ENCODE data around the gene ELOF1. TPM values are rescaled to one million over a fixed set of nuclear protein-coding genes. Genes with fewer than 3 reads are reported as not detected.

Gene ELOF1
- total RNA-seq, 1 donor from 2014 or later: 19.2 TPM

DNA sequence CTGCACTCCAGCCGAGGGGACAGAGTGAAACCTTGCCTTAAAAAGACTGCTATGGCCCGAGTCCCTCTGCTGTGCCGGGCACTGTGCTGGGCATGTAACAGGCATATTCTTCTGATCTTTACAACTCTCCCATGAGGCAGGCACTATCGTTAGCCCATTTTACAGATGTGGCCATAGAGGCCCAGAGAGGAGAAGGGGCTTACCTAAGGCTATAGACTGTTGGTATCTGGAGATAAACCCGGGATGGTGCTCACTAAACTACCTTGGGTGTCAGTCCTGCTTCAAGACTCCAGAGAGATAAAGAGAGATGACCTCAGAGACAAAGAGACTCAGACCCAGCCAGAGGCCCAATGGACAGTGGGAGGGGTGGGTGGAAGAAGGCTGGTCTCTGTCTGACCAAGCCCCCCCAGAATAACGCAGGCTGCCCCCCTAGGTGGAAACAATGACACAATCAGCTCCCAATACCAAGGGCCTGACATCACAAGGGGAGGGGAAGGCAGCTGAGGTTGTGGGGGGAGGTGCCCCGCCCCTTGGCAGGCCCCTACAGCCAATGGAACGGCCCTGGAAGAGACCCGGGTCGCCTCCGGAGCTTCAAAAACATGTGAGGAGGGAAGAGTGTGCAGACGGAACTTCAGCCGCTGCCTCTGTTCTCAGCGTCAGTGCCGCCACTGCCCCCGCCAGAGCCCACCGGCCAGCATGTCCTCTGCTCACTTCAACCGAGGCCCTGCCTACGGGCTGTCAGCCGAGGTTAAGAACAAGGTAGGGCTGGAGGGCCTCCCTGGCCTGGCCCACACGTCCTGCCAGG, 20.6 kb downstream of the ELOF1 start, which contains the start of gene CNN1:
Gene CNN1 (plus strand): TSS at position 620 of the 805 bp plus-strand sequence. CDS start 77 bp downstream, at position 697.
- DNase-seq (ENCODE audit: low spot score in 2 of 2) (no peak), FAIRE-seq (no peak)

DNA sequence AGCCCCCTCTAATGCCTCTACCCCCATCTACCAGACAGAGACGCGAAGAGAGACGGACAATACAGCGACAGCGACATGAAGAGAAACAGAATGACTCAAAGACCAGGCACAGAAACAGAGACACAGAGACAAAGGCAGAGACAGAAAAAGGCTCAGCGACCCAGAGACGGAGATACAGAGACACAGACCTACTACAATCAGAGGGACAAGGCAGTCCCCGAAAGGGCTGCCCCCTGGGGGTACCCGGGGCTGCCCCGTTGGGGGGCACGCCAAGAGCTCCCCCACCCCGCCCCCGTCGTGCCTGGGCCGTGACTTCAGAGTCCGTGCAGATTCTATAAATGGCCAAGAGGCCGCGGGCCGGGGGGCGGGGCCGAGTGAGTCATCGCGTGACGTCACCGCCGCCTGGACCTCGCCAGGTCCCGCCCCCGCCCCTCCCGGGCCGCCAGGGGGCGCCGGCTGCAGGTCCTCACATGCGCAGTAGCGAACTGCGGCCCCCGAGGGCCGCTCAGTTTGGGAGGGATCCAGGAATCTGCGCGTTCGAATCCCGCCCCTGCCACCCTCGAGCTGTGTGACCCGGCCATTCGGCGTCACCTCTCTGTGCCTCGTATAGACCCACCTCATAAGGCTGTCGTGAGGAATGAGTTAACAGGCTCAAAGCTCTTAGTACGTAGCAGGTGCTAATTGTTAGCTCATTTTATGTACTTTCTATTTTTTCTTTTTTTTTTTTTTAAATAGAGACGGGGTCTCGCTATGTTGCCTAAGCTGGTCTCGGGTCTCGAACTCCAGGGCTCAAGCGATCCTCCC, 23.0 kb downstream of the ELOF1 start:
- DNase-seq (ENCODE audit: low spot score in 2 of 2): peak; percentile 93 to 98
- no peak for FAIRE-seq

DNA sequence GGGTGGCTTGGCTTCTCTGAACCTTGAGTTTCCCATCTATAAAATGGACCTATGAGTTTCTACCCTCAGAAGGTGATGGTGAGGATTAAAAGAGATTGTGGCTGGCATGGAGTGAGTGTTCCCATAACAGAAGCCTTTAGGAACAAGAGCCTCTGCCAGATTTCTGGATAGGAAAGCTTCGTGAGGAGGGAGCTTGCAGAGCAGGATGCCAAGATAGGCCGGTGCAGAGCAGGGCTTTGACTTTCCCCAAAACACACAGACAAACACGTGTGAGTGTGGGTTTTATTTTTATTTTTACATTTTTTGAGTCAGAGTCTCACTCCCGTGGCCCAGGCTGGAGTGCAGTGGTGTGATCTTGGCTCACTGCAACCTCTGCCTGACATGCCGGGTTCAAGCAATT, 24.1 kb downstream of the ELOF1 start:
- no peak for DNase-seq (ENCODE audit: low spot score in 2 of 2)
- FAIRE-seq: no peak

DNA sequence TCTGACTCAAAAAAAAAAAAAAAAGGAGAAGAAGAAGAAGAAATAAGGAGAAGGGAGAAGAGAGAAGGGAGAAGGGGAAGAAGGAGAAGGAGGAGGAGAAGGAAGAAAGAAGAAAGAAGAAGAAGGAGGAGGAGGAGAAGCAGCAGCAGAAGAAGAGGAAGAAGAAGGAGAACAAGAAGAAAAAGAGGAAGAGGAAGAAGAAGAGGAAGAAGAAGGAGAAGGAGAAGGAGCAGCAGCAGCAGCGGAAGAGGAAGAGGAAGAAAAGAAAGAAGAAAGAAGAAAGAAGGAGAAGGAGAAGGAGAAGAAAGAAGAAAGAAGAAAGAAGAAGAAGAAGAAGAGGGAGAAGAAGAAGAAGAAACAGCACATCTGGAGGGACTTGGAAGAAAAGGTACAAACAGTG, 24.5 kb downstream of the ELOF1 start:
- no peak for FAIRE-seq
- no peak for DNase-seq (ENCODE audit: low spot score in 2 of 2)

DNA sequence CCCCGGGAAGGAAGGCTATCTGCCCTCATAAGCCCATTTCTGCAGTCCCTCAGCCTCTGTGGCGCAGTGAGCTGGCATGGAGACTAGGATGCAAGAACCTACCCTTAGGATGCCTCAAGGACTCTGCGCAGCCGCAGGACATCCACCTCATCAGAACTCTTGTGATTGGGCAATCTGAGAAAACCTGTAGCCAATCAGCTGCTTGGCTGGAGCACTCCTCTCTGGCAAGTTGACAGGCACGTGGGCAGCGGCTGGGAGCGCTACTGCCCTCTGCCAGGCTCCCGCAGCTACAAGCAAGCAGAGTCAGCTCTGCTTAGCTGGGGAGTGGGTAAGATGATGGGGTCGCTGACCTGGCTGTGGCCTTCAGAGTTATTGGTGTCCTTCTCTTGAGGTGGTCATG, 28.6 kb downstream of the ELOF1 start:
- peak; percentile 83 to 84 for DNase-seq (ENCODE audit: low spot score in 2 of 2)
- FAIRE-seq: no peak

DNA sequence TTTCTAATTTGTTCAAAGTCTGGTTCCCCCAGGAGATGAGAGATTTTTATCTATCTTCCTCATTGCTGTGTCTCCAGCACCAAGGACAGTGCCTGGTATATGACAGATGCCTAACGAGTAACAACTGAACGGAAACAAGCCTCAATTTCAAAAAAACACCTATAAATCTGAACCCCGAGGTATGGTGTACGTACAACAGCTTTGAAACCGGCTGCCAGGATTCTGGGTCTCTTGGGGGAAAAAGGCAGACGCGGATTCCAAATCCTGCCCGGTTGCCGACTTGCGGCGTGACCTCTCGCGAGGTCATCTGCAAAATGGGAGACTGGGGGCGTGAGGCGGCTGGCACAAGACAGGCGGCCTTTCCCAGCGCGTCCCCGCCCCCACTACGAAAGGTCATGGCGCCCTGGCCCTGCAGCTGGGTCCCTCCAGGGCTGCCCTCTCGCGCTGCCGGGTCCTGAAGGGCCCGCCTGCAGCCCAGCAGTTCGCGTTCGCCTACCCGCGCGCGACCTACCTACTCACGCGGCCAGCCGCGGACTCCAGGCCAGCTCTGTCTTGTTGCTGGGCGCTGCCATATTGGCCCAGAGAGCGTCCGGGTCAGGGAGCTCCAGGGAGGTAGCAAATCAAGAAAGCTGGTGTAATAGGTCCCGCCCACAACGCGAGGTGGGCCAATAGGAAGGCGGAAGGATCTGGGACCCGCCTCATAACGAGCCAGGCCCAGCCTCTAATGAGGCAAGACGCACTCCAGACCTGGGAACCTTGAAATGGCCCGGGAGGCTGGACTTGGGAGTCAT, 30.3 kb downstream of the ELOF1 start, which contains the start of gene ECSIT:
Gene ECSIT (minus strand): TSS at position 584 of the 791 bp plus-strand sequence. CDS start 9,964 bp downstream, outside the sequence.
- DNase-seq (ENCODE audit: low spot score in 2 of 2): peak; percentile 90 to 94
- no peak for FAIRE-seq

DNA sequence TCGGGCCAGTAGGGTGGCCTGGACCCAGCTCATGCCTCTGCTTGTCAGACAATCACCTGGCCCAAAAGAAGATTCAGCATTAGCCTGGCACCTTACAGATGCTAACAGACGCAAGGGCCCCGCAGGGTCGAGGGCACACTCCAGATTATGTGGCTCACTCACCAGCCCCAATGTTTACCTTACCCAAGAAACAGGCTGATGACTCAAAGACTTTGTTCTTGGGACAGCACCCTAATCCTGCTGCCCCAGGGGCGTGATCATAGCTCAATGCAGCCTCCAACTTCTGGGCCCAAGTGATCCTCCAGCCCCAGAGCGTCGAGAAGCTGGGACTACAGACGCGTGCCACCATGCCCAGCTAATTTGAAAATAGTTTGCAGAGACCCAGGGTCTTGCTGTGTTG, 39.9 kb downstream of the ELOF1 start:
- DNase-seq (ENCODE audit: low spot score in 2 of 2): no peak
- FAIRE-seq: no peak

DNA sequence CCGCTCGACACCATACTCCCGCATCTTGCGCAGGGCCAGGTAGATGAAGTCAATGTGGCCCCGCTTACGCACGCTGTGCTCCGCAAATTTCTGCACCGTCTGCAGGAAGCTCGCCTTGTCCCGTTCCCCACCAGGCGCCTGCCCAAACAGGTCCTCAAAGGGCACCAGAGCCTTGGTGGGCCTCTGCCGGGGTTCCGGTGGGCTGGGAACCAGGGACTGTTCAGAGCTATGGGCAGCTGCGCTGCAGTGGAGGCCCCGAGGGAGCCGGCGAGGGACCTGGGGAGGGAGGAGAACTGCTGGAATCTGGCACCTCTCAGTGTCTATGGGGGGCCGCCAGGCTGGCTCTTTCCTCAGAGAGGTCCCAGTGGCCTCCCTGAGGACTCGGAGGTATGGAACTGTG, 45.1 kb downstream of the ELOF1 start:
- FAIRE-seq (no peak), DNase-seq (ENCODE audit: low spot score in 2 of 2) (no peak)

DNA sequence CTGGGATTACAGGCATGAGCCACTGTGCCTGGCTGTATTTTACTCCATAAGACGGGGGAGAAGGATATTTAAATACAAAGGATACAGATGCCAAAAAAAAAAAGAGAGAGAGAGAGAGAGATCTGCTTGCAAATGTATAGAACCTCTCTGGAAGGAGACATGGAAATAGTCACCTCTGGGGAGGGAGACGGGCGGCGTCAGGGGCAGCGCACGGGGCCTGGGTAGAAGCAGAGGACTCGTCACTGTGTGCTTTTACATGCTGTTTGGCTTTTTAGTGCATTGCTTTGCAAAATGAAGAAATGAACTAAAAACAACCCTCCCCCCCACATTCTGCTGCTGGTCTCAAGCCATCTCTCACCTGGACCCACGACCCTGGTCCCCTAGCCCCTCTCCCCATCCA, 48.6 kb downstream of the ELOF1 start:
- DNase-seq (ENCODE audit: low spot score in 2 of 2): no peak
- no peak for FAIRE-seq

DNA sequence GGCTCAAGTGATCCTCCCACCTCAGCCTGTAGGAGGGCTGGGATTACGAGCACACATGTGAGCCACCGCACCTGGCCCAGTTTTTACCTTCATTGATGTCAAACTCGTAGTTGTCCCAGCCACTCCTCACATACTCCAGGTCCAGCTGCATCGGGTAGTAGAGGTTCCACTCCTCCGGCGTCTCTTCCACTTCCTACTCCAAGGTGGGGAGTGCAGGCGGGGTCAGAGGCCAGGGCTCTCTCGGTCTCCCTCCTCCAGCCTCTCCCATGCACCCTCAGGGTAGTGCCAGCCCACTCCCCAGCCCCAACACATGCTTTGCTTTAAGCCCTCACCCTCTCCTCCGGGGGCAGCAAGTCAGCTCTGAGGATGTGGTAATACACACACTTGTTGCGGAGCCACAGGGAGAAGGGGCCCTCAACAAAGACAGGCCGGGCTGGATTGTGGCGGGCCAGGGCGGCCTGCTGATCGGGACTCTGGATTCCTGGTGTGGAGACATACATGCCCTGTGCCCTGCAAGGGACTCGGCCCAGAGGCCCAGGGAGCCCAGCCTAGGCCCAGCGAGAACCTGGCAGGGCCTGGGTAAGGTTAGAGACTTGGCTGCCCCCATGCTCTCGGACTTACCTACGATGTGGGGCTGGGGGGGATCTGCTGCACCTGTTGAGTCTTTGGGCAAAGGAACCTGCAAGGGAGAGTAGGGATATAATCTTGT, 51.5 kb downstream of the ELOF1 start:
- DNase-seq (ENCODE audit: low spot score in 2 of 2) (no peak), FAIRE-seq (no peak)

DNA sequence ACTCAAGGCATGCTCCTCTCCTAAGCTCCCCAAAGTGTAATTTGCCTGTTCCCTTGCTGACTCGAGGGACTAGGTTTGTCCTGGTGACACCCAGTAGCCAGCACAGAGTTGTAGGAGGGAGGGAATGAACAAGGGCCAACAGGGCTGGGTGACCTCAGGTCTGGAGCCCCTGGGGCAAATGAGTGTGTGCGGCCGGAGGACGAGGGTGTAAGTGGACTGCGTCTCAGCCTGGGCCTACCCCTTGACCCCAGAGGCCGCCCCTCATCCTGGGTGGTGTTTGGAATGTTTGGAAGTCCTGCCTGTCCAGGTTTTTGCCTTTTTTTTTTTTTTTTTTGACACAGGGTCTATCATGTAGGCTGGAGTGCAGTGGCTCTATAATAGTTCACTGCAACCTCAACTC, 52.1 kb downstream of the ELOF1 start:
- DNase-seq (ENCODE audit: low spot score in 2 of 2) (no peak), FAIRE-seq (no peak)

DNA sequence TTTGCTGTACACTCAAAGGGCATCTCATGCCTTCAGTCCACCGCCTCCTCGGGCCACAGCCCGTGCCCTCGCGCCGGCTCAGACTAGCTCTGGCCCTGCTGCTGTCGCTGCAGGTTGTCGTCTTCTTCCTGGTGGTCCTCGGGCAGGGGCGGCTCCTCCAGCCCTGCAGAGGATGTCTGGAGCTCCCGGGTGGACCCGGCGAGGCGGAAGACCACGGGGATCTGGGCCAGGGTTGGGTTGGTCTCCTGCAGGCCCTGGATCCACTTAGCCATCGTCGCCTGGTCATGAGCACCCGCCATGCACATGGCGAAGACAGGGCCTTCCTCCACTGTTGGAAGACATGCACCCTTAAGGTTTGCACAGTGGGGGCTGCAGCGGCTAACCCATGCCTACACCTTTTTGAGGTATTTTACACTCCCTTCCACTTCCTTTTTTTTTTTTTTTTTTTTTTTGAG, 52.9 kb downstream of the ELOF1 start:
- DNase-seq (ENCODE audit: low spot score in 2 of 2): no peak
- no peak for FAIRE-seq

DNA sequence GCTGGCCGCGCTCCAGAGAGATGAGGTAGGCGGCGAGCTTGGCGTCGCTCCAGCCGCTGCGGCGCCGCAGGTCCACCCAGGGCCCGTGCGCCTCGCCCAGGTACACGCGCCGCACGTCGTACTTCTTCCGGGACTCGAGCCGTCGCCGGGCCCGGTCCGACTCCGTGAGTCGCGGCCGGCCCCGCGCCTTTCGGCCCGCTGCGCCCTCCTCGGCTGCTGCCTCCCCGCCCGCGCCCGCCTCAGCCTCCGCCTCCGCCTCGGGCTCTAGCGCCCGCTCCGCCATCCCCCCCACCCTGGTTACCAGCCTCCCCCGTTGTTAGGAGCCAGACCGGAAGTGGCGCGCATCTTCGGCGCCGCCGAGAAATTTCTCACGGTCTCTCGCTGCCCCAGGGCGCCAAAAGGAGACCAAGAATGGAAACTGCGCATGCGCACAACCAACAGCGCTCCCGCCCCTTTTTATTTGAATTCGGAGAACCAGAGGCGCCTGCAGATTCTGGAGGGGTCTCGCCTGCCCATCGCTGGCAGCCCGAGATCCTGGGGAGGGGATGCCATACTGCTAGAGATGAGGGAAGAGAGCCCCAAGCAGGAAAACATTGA, 53.4 kb downstream of the ELOF1 start, which contains the start of gene ZNF653:
Gene ZNF653 (minus strand): TSS at position 336 of the 597 bp plus-strand sequence. CDS start 53 bp downstream, at position 283.
- FAIRE-seq (no peak), DNase-seq (ENCODE audit: low spot score in 2 of 2) (peak; percentile 97 to 98)

DNA sequence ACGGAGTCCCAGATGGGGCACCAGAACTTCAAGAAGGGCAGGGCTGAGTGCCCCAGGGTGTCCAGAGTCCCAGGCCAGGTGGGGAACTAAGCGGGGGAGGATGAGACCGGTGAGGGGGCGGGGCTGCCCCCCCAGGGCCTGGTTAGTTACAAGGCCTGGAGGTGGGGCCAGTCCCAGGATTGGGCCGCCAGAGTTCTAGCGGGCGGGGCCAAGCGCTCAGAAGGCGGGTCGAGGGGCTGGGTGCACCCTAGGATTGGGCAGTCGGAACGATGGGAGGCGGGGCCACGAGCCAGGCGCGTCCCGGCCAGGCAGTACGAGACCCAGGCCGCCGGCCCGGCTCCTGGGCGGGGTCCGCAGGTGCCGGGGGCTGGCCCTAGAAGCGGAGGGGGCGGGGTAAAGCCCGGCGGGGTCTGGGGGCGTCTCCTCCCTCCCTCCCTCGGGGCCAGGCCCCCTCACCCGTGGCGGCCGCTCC, 54.0 kb downstream of the ELOF1 start:
- no peak for FAIRE-seq
- peak; percentile 96 to 99 for DNase-seq (ENCODE audit: low spot score in 2 of 2)

DNA sequence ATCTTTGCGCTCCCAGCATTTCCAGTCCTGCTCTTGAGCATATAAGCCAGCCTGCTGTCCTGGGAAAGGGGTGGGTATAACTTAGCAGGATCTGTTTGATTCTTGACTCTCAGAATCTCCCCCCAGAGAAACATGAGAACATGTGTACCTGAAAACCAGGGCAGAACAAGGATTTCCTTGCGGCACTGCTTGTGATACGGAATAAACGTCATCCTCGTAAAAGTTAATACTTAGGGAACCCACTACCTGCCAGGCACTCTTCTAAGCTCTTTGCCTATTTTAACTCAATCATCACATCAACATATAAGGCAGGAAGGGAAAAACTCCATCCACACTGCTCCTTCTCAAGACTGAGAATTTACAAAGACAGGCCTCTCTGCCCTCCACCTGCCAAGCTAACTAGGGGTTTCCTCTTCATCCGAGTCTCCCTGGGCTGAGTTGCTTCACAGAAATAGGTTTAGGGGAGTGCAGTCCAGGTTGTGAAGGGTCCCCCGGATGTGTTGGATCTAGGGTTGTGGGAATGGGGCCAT, 54.5 kb downstream of the ELOF1 start:
- FAIRE-seq (no peak), DNase-seq (ENCODE audit: low spot score in 2 of 2) (no peak)
